Astrocyte of the cerebellum (primary cell): ENCODE data around the gene EPHB3.

Experiments used
- DNase-seq: peaks from one replicate; pipeline ENCODE4 v3.0.0-alpha.2; 2011; ENCODE audit warnings: low read depth
- H3K4me3 ChIP-seq: 2 replicates; pipeline ENCODE4 v1.5.1; 2011; ENCODE audit warnings: mild to moderate bottlenecking, low read depth, low read length, moderate library complexity
- in situ Hi-C: cut with HindIII; loops from 2 replicates; pipeline ENCODE4 v1.10.0; 2017; ENCODE audit warnings: low sequenced_read_pairs
- TF ChIP-seq, protein P1 (sequence below): IDR thresholded peaks from 2 replicates; pipeline ENCODE4 v1.5.1; 2012; ENCODE audit warnings: low read length, low read depth, moderate library complexity, mild to moderate bottlenecking; ENCODE audit errors: missing control alignments

Gene EPHB3

DNA sequence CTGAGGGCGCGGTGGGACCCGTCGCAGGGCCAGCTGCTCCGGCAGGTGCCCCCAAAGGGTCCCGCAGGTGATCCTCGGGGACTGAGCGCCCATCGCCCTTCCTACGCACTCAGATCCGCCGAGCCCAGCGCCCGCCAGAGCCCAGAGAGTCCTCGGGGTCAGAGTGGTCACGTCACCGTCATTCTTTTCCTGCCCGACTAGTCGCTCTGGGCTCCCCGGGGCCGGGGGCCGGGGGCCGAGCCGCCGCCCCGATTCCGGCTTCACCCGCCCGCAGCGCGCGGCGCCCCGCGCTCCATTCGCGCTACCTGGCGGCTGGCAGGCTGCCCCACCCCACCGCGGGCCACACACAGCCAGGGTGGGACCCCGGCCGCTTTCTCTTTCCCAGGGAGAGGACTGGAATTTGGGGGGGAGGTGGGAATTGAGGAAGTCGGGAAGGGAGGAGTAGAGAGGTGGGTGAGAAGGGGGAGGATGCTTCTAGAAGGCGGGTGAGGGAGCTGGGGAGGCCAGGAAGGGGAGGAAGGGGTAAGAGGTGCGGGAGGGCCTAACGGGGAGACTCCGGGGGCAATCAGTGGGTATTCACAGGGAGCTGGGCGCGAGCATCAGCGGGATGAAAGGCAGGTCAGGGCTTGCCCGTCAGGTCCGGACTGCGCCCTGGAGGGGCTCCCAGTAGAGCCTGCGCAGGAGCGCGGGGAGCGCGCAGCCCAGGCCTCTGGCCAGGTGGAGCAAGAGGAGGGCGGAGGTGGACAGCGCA, 36.1 kb upstream of the EPHB3 start:
- peak overlapping the region; percentile 37 for H3K4me3 ChIP-seq
- no peak for DNase-seq
- in situ Hi-C loops, result no loop called here
- TF ChIP-seq, protein P1, sequence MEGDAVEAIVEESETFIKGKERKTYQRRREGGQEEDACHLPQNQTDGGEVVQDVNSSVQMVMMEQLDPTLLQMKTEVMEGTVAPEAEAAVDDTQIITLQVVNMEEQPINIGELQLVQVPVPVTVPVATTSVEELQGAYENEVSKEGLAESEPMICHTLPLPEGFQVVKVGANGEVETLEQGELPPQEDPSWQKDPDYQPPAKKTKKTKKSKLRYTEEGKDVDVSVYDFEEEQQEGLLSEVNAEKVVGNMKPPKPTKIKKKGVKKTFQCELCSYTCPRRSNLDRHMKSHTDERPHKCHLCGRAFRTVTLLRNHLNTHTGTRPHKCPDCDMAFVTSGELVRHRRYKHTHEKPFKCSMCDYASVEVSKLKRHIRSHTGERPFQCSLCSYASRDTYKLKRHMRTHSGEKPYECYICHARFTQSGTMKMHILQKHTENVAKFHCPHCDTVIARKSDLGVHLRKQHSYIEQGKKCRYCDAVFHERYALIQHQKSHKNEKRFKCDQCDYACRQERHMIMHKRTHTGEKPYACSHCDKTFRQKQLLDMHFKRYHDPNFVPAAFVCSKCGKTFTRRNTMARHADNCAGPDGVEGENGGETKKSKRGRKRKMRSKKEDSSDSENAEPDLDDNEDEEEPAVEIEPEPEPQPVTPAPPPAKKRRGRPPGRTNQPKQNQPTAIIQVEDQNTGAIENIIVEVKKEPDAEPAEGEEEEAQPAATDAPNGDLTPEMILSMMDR, result no peak

DNA sequence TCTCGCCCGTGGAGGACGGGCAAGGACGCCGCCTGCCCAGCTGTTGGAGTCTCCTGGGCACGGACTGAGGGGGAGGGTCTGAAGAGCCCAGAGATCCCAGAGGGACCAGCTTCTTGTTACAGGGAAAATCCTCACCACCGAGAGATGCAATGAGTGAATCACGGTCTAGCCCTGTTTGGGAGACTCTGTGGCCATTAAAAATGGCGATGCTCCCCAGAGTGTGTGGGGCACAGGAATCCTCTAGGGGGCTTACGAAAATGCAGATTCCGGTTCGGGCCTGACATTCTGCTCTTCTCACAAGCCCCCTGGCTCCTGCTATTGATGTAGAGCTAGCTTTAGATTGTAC, 35.5 kb upstream of the EPHB3 start:
- in situ Hi-C loops, result no loop called here
- H3K4me3 ChIP-seq, result peak overlapping the region; percentile 37
- no peak for DNase-seq
- TF ChIP-seq, protein P1, result no peak

DNA sequence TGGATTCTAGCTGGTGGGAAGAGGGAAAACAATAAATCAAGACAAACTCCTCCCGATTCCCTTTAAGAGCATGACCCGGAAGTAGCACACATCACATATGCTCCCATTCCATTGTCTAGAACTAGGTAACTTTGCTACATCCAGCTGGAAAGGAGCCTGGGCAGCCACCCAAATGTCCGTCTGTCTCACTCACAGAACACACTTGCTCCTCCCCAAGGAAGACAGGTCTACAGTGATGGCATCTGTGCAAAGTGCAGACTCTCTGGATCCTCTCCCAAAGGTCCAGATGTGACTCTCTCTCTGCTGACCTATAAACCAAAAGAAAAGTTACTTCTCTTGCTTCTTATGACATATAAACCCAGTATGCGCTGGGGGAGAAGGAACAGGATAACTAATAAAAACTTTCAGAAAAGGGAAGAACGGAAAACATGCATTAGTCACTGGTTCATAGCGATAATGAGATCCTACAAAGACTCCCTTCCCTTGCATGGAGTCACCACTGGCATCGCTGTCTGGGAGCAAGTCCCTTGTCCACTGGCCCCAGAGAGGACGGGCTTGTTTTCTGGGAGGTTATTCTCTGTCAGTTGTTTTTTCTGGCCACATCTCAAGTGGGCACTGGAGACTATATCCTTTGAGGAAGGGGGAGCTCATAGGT, 29.8 kb upstream of the EPHB3 start:
- TF ChIP-seq, protein P1, result no peak
- no peak for DNase-seq
- in situ Hi-C loops, result no loop called here
- no peak overlapping the region for H3K4me3 ChIP-seq

DNA sequence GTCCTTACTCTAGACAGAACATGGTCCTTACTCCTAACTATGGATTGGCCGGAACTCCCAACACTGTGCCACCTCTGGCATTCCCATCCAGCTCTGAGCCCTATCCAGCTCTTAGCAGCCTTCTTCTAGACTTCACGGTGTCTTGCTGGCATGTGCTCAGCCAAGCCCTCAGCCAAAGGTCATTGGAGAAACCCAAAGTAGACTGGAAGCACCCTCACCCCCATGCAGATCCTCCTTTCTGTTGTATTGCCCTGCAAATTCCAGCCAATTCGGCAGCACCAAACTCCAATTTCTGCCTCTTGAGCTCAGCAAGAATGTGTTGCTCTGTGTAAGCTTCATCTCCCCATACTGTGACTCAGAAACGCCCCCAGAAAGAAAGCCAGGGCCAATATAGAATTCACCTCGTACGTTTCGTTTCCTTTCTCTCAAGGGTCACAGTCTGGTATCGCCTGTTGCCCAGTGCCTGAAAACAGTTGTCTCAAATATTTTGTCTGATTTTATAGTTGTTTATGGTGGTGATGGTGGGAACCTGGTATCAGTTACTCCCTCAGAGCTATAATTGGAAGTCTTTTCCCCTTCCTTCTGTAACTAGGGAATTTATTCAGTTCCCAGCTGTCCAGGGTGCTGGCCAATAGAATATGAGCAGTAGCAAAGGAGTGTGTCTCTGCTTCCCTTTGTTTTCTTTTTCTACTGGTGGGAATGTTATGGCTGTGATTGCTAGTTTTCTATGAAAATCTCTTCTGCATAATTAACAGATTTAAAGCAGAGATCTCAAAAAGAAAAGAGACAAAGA, 28.4 kb upstream of the EPHB3 start:
- H3K4me3 ChIP-seq, result no peak overlapping the region
- TF ChIP-seq, protein P1, result no peak
- in situ Hi-C loops, result no loop called here
- no peak for DNase-seq

DNA sequence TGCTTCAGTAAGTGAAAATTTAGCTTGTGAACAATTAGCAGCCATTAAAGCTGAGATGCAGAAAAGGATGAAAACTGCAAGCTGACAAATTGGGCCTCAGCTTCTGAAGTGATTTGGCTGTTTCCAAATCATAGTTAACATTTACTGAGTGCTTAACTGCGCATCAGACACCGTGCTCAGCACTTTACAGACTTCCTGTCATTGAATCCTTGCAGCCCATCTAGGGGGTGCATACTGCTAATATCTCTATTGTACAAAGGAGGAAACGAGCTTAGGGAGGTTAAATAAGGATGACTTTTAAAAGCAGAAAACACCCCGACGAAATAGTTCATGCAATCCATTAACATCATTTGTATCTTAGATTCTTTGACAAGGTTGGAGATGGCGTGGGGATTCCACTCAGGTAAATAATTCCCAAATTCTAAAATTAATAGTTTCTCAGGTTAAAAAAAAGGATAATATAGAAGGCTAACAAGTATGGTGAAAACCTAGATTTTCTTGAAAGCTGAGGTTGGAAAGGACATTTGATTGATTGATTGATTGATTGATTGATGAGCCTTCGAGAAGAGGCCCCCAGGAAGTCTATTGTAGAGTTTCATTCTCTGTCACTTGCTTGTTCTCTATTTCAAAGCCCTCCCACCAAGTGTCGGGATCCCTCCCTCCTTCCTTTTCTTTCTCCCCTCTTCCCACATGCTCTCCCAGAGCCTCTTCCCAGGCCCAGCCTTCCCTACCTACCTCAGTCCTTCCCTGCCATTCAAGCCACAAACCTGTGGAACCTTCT, 23.5 kb upstream of the EPHB3 start:
- in situ Hi-C loops, result no loop called here
- no peak for DNase-seq
- H3K4me3 ChIP-seq, result no peak overlapping the region
- TF ChIP-seq, protein P1, result no peak
